Breast epithelium (tissue), 3 donors: ENCODE measurements around the gene SPG7.

Experiments used
- POLR2A ChIP-seq: fragments of 450-650 bp; IDR thresholded peaks from one replicate; pipeline ENCODE4 v1.6.1; 2016; ENCODE audit warnings: antibody characterized with exemption, mild to moderate bottlenecking, moderate library complexity
- POLR2AphosphoS5 ChIP-seq, 3 donors: sonication (generic); formaldehyde crosslinking; IDR thresholded peaks; one replicate each; pipeline ENCODE4 v1.6.1; 2017; ENCODE audit warnings: antibody characterized with exemption in 3 of 3
- TF ChIP-seq, protein P1 (sequence below), 3 donors: fragments of 450-650 bp; IDR thresholded peaks; one replicate each; pipeline ENCODE4 v1.5.1; 2016 to 2017; ENCODE audit warnings: antibody characterized with exemption in 3 of 3, mild to moderate bottlenecking in 3 of 3, moderate library complexity in 3 of 3

DNA sequence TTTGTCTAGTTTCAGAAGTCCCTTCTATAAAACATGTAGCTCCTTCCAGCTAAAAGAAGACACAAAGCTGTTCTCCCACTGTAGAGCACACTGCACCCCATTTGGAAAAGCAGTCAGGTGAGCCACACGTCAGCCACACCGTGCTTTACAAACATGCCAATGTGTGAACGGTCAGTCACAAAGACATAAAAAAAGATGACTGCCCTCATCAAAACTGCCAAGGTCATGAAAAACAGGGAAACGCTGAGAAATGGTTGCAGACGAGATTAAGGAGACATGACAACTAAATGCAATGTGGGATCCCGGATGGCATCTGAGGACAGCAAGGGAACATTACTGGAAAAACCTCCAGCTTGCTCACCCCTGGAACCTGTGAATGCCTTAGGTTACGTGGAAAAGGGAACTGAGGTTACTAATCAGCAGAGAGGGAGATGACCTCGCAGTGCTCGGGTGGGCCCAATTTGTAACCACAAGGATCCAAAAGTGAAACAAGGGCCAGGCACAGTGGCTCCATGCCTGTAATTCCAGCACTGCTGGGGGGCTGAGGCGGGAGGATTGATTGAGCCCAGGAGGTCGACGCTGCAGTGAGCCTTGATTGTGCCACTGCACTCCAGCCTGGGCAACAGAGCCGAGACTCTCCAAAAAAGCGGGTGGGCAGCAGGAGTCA is 25.9 kb upstream of the SPG7 start:
- TF ChIP-seq, protein P1, sequence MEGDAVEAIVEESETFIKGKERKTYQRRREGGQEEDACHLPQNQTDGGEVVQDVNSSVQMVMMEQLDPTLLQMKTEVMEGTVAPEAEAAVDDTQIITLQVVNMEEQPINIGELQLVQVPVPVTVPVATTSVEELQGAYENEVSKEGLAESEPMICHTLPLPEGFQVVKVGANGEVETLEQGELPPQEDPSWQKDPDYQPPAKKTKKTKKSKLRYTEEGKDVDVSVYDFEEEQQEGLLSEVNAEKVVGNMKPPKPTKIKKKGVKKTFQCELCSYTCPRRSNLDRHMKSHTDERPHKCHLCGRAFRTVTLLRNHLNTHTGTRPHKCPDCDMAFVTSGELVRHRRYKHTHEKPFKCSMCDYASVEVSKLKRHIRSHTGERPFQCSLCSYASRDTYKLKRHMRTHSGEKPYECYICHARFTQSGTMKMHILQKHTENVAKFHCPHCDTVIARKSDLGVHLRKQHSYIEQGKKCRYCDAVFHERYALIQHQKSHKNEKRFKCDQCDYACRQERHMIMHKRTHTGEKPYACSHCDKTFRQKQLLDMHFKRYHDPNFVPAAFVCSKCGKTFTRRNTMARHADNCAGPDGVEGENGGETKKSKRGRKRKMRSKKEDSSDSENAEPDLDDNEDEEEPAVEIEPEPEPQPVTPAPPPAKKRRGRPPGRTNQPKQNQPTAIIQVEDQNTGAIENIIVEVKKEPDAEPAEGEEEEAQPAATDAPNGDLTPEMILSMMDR (IDR thresholded peaks at IDR 0.05) = no peak
- TF ChIP-seq POLR2AphosphoS5 (IDR thresholded peaks at IDR 0.05) (no peak), POLR2A (no peak)
